Stimulated activated CD4-positive, alpha-beta T cell treated with anti-CD3 and anti-CD28 coated beads, TNF-alpha, amount 100 ng/mL, for 1 hour (primary cell): ENCODE data around the gene SLC6A18.

Experiments used
- DNase-seq, 3 donors: peaks; one replicate each; pipeline ENCODE4 v3.0.0-alpha.2; 2020; ENCODE audit warnings: low read depth in 3 of 3, low spot score in 1 of 3

SLC6A18 gene, protein sequence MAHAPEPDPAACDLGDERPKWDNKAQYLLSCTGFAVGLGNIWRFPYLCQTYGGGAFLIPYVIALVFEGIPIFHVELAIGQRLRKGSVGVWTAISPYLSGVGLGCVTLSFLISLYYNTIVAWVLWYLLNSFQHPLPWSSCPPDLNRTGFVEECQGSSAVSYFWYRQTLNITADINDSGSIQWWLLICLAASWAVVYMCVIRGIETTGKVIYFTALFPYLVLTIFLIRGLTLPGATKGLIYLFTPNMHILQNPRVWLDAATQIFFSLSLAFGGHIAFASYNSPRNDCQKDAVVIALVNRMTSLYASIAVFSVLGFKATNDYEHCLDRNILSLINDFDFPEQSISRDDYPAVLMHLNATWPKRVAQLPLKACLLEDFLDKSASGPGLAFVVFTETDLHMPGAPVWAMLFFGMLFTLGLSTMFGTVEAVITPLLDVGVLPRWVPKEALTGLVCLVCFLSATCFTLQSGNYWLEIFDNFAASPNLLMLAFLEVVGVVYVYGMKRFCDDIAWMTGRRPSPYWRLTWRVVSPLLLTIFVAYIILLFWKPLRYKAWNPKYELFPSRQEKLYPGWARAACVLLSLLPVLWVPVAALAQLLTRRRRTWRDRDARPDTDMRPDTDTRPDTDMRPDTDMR

GRCh38 chr5:1225081-1225480 is at the start of gene SLC6A18:
SLC6A18 (plus strand) TSS chr5:1225381; CDS start chr5:1225478, 97 bp downstream.
- no peak for DNase-seq

GRCh38 chr5:1175801-1176472 is 49.2 kb upstream of the SLC6A18 start:
- no peak for DNase-seq

DNA sequence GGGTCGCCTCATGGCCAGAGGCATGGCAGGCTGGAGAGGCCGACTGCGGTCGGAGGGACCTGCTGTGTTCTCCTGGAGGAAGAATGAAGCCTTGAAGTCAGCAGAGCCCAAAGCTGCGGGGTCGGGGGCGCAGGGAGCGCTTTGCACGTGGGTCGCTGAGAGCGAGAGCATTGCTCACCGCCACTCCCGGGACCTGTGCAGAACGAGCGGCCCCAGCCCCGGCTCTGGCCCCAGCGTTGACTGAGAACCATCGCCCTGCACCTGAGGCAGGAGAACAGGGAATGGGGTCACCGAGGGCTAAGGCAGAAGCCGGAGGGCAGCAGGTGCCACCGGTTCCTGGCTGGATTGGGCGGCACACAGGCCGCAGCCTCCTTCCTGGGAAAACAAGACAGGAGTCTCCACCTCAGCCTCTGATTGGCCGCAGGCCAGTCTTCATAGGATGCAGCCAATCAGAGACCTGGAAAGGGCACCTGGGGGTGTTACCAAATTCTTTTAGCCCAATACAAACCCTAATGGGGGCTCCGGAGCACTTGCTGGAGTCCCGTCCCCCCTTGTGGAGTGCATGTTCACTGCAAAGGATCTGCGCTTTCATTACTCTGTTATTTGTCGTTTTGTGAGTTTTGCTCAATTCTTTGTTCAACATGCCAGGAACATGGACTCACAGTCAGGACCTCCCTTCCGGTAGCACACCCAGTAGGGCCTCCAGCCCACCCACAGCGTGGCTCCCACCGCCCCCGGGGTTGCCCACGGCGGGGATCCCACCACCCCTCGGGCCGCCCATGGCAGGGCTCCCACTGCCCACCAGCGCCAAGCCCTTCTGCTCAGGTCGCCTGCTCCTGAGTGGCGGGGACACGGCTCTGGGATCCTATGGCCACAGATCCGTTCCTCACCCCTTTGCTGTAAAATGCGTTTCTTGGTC is 48.4 kb upstream of the SLC6A18 start:
- DNase-seq: no peak

GRCh38 chr5:1177826-1178528 is 47.2 kb upstream of the SLC6A18 start:
- DNase-seq: no peak

DNA sequence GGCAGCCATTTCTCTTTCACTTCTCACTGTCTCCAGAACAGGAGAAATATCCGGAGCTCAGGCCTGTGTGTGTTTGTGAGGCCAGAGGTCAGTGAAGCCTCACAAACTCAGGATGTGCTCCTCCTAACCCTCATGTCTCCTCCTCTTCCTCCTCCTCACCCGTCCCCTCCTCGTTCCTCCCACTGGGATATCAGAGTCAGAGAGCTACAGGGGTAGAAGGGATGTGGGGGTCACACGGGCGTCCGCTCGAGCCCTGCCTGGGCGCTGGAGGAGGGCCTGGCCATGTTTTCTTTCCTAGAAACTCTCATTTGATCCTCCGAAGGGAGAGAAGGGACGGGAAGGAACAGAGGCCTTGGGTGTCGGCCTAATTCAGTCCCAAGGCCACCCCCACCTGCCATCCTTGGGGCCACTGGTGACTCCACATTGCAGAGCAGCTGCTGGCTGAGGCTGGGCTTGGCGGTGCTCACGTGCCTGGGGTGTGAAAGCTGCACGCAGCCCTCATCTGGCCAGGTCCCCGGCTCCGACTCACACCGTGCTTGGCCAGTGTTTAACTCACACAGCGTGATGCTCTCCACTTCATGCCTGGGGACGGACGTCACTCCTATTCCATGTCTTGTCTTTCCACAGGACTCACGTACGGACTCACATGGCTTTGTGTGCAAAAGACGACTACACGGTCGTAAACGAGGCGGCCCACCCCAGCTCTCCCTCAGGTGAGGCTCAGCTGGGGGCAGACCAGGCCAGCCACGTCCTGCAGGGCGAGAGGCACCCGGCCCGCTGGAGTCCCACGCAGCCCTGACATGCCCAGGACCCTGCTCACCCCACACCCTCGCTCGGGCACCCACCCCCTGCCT is 46.4 kb upstream of the SLC6A18 start:
- no peak for DNase-seq

DNA sequence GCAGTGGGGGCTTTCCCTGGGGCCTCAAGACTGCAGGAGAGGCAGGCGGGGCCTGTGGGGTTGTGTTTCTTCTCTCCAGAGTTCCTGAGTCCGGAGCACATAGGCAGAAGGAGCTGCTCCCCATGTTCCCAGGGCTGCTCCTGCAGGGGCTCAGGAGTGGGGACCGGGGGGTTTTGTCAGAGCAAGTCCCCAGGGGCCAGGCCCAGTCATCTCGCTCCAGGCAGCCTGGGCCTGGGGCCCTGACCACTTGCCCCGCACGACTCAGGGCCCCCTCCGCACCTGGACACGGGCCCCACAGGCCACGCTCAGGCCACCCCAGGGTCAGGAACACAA is 45.8 kb upstream of the SLC6A18 start:
- DNase-seq: no peak

- DNase-seq: no peak
Observed at GRCh38 chr5:1180096-1180495, 45.1 kb upstream of the SLC6A18 start.

DNA sequence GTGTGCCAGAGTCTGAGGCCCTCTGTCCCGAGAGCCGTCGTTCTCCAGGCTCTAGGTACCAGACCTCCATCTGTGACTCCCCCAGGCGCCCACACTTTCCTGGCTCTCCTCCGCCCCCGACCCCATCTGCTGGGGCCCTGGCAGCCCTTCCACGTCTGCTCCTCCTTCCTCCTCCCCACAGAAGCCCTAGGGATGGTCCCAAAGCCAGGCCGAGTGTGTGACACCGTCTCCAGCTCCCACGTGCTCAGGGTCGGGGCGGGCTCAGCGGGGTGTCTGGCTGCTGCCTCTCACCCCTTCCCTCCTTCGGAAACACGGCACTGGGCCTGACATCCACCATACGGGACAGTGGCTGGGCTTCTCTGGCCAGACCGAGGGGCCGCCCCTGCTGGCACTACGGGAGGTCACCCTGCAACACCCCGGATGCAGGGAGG is 44.3 kb upstream of the SLC6A18 start:
- DNase-seq: no peak

- no peak for DNase-seq
Observed at GRCh38 chr5:1181451-1182359, 43.5 kb upstream of the SLC6A18 start.

DNA sequence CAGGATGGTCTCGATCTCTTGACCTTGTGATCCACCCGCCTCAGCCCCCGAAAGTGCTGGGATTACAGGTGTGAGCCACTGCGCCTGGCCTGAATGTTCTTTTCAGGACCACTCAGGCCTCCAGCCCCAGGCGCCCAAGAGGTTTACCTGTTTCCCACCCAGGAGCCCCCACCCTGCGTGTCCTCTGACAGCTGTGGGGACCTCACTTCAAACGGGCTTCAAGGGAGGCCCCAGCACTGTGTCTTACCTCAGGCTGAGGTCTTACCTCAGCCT is 42.9 kb upstream of the SLC6A18 start:
- DNase-seq: no peak

DNA sequence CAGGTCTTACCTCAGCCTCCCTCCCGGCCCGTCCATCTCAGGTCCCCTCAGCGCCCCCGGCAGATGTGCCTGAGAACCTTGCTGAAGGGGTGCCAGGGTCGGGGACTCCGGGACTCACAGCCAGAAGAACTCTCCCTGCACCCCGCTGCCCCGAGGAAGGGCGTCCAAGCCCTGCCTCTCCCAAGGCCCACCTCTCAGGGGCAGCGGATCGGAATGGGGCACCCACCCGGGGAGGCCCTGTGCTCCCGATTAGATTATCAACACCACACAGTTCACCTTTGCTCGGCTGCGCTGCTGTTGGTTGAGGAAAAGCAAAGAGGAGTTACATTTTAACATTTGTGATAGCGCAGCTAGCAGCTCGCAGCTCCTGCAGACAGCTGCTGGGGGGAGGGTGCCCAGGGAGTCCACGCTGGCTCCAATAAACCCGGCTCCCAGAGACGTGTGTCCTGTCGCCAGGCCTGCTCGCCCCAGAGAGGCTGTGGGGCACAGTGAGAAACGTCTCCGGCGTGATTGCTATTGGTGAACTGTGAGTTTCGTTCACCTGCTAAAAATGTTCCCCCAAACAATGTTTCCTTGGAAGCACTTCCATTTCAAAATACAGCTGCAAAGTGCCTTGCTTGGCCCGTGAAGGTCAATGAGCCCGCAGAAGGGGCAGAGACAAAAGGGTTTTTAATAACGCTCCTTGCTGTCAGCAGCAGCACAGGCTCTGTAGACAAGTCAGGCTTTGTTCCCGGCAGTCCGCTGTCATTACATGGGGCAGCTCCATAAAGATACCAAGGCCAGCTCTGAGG is 42.4 kb upstream of the SLC6A18 start:
- no peak for DNase-seq

GRCh38 chr5:1183424-1184162 is 41.6 kb upstream of the SLC6A18 start:
- DNase-seq: no peak

DNA sequence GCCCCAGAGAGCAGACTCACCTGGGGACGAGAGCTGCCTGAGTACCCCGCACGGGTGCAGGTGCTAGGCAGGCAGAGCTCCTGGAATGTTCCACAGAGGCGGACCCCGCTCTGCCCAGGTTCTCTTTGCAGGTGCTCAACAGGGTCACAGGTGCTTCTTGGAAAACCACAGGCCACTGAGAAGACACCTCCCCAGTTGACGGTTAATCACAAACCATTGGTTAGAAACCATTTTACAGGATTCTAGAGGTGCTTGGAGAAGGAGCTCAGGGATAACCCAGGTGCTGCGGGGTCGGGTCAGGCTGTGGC is 41.1 kb upstream of the SLC6A18 start:
- DNase-seq: no peak

DNA sequence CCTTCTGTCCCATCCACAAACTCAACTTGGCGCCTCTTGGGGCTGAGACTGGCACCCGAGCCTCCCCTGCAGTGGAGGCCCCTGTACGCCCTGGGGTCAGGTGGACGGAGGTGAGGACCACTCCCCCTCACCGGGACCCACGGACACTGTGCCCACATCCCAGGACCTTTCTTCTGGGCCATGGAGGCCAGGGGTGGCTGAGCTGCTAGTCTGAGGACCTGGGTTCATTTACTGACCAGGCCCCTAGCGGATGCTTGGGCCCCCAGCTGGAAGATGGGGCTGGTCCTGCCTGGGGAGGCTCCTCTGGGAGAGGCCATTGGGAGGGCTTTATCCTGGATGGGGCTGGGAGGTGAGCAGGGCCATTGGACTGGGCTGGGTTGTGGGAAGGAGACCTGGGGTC is 40.7 kb upstream of the SLC6A18 start:
- DNase-seq: no peak

DNA sequence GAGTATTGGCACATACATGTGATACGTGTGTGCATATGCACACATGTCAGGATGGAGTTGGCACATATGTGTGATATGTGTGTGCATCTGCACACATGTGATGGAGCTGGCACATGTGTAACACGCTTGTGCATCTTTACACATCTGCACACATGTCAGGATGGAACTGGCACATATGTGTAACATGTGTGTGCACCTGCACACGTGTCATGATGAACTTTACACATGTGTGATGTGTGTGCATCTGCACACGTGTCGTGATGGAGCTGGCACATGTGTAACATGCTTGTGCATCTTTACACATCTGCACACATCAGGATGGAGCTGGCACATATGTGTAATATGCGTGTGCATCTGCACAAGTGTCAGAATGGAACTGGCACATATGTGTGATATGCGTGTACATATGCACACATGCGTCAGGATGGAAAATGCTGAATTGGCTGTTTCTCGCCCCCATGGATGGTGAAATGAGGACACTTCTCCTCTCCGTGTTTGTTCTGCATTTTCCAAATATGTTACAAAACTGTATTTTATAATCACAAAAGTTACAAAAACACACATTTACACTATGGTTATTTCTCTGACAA is 40.0 kb upstream of the SLC6A18 start:
- no peak for DNase-seq

- no peak for DNase-seq
Observed at GRCh38 chr5:1185629-1186350, 39.4 kb upstream of the SLC6A18 start.
